HG02763 (cell line): ENCODE results near the gene RNASE11.
"Not testable (repeated sequence)": the region's sequence is repeated elsewhere in the genome, so short reads cannot be mapped to it uniquely, and the experiment has no call there.

Source experiments
- ATAC-seq: cut with Tn5 transposase; IDR thresholded peaks from one replicate; pipeline ENCODE4 v1.9.1; 2021; ENCODE audit warnings: mild to moderate bottlenecking, moderate library complexity; ENCODE audit not compliant: unreplicated experiment

Gene RNASE11

DNA sequence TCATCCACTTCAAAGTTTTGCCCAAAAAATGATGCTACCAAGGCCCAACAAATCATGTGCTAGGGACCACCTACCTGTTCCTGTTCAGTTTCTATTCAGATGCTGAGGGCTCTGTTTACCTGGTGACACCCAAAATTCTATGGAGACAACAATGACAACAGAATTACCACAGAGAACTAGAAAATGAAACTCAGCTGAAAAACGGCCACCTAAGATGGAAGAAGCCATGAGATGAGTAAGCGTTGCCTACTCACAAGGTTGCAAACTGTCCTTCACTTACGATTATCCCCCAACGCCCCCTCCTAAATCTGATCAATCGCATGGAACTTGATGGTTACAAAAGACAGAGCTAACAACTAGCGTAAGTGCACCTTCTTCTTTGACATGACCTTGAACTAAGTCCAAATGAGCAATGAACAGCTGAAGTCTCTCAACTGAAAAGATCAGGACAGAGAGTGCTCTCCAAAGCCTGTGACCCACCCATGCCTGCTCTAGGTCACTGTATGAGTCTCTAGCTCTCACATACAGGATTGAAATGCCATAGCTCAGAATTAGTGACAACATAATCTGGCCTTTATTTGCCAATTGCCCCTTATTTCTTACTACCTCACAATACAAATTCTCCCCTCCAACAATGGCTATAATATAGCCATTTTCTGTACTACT, at the start of gene RNASE11:
RNASE11 (minus strand) TSS at position 513 of the 666 bp plus-strand sequence.
- no peak for ATAC-seq

DNA sequence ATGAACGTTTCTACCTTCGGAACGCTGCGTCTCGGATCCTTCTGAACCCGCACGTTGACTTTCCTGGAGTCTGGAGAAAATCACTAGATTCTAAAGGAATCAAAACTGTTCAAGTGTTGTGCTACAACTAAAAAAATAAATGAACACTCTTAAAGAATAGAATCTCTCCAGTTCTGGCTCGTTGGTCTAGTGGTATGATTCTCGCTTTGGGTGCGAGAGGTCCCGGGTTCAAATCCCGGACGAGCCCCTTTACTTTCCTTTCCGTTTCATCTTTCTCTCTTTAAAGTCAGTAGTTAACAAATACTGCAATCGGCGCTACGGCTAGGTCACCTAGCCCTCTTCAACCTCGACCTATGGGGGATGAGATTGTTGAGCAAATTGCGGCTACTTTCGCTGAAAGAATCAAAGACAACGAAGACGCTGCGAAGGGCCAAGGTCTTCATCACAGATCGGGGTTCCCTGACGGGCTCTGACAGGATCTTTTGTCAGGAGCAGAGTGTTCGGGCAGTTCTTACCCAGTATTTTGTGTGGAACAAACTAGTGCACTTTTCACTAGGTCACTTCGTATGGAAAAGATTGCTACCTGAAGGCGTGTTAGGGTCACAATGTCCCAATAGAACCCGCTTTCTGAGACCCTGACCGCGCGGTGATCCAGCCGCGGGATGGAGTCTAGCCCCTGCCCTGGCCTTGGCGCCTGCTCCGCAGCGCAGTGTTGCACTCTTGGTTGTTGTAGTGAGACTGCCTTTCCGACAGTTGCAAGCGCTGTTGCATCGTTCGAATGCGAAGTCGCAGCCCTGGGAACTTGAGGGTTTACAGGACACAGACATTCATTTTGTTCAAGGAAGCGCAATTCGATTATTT, 45.3 kb upstream of the RNASE11 start:
- ATAC-seq = peak; percentile 47

DNA sequence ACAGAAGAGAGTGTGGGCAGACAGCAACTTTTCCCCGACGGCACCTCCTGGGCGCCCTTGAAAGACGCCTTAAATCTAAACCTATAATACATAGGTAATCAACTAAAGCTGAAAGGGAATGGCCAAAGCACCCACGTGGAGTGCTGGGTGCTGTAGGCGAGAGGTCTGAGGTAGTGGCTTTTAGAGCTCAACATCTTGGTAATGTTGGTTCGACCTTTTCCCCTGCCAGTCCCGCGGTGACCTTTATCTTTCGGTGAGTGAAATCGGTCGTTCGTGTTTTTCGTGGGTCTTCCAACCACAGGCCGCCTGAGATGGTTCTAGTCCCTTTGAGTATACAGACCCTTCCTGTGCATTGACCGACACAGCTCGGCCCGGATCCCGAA, 44.6 kb upstream of the RNASE11 start:
- peak; percentile 8 for ATAC-seq

DNA sequence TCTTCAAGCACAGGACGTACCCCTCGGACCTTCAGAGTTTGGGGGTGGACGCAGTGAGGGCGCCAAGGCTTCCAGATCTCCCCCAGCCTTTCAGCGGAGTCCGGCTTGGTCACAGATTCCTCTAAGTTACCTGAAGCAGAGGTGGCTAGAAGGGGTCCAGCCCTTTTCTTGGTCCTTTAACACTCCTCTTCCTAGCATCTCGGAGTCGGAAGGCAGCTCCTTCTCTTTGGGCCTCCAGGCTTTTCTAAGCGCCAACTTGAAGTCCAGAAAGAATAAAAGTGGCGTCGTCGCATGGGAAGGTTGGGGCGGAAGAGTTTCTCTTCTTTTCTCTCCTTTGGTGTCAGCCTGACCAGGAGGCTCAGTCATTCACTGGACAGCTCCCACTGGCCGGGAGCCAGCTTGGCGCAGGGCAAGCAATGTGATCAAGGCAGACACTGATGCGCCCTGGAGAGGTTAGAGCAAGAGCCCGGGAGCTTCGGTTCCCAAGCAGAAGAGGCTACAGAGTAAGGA, 44.1 kb upstream of the RNASE11 start:
- no peak for ATAC-seq

DNA sequence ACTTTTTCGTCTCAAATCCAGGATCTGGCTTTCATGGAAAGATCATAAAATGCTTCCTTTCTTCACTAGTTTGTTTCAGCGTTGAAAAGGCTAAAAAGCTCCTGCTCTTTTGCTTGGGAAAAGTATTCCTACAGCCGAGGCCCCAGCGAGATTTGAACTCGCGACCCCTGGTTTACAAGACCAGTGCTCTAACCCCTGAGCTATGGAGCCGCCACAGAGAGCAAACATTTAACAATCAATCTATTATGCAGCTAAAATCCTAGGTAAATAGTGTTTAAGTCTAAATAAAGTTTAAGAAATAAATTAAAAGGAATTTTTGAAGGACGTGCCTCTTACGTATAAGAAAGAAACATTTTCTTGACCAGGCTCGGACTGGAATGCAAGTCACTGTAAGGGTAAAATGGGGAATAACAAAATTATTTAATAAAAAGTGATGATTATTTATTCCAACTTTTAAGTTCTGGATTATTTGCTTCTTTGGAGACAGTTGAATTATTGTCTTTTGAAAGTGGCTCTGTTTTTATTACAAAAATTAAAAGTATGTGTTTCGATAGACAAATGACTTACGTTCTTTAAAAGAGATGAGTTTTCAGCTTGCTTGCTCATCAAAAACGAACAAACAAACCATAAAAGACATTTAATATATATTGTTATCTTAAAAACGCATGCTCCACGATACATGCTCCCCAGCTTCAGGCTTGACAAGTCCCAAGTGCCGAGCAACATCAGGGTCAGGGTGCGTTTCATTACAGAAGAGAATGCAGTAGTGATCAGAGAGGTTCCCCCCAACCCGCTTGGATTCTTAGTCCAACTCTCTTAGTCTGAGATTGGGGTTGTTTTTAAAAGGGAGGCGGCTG, 43.5 kb upstream of the RNASE11 start:
- ATAC-seq = no peak

DNA sequence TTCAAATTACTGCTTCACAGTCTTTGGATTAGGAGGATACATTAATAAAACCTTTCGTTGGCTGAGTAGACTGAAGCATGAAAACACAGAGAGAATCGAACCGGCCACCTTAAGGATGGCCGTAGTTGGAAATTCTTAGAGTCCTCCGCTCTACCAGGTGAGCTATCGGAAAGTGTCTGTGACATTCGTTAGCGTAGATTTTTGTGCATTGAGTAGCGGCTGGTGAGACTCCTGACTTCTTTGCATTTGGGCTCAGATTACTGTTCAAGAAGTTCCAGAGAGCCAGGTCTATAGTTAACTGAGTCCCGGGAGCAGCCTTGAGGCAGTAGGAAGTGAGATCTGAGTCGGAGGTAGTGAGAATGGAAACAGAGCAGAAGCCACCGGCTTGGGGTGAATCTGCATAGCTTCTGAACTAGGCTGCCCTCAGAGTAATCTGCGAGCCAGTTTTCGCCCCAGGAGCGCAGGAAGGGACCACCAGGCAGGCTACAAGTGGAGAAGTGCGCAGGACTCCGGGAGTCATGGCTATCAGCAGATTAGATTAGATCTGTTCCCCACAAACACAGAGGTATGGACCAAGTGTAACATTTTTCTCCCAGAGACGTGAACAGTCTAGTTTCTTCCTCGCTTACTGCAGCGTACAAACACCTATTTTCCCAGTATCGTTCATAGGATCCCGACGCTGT, 42.7 kb upstream of the RNASE11 start:
- ATAC-seq = no peak

DNA sequence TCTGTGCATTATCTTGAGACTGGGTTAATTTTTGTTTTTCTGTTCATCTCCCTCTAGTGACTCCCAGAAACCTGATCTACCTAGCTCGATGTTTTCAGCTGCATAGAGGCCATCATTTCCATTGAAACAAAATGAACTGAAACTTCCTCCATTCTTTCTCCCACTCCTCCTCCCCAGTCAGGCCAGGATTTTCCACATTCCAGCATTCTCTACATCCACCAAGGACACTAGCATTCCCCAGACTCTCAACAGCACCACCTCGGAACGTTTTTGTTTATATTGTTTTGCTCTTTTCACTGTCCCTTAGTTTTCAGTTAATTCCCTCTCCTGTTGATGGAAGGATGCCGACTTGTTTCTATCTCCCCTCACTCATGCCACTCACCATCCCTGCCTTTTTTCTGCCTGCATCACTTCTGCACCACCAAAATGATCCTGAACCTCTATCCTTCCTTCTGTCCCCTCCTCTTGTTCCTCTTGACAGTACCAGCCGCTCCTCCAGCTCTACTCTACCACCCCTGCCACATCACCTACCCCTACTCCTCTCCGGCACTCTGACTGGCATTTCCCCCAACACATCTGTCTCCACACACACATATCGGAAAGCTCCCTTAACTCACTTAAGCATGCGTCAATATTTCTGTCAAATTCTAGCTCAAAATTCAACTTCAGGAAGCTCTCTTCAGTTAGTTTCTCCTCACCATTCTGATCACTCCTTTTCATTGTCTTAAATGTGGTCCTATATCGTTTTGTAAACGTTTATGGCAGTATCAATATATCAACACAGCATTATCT, 40.5 kb upstream of the RNASE11 start:
- ATAC-seq = no peak

DNA sequence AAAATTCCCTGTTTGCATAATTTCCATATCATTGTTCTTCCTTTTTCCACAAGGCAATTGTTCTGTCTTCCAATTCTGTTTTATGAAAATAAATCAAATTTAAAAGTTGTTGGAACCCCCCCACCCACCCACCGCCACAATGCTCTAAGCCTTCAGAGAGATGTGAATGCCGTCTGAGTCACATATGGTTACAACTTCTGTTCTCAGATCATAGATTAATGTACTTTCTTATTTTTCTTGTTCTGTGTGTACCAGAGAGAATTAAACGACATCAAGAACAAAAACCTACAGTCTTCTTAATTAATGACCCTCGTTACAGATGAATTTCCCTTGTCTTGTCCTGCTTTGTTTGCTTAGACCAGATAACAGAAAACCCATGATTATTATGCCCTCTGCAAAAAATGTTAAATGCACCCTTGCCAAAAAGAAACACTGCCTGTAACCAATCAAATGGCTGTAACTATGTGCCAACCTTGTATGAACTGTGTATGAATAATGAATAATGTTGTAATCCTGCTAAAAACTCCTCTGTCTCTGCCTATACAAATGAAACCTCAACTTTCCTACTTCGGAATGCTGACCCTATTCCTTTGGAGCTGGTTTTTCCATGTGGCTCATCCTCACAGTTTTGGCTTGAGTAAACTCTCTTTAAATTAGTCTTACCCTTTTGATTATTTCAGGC, 39.7 kb upstream of the RNASE11 start:
- ATAC-seq = no peak

DNA sequence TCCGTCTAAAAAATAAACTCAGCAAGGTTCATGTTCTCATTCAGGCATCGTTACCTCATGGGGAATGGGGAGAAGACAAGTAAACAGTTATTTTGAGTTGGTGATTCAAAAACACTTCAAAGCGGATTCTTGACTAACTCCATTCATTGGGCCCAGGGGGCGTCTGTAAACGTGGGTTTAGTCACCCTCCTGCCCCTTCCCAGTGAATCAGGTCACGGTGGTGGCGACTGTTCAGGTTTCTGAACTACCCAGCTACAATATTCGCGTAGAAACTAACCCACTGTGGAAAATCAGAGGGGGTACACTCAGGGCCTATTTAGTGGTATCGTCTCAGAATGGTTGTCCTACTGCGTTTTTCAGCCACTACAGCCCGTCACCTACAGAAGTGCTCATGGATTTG, 38.5 kb upstream of the RNASE11 start:
- no peak for ATAC-seq

DNA sequence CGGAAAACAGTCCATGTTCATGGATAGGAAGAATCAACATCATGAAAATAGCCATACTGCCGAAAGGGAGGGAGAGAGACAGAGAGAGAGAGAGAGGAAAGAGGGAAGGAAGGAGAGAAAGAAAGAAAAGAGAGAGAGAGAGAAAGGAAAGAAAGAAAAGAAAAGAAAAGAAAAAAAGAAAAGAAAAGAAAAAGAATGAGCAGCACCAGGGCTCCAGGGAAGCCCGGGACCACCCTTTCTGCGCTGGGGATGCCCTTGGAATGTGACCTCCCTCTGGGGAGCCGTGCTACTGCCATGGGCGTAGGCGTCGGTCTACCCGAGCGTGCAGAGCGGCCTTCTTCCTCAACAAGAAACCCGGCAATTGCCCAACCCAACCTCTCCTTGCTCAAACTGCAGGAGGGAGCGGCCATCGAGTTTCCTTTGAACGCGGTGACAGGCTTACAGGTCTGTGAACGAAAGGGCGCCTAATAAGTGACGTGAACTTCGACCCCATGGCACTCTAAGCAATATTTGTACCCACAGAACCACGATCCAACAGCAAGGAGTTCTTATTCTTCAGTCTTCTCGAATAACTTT, 36.8 kb upstream of the RNASE11 start:
- no peak for ATAC-seq

DNA sequence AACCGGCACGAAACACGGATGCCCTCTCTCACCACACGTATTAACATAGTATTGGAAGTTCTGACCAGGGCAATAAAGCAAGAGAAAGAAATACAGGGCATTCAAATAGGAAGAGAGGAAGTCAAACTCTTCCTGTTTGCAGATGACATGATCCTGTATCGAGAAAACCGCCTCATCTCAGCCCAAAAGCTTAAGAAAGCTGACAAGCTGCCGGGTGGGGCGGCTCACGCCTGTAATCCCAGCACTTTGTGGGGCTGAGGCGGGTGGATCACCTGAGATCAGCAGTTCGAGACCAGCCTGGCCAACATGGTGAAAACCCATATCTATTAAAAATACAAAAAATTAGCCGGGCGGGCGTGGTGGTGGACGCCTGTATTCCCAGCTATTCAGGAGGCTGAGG, 36.0 kb upstream of the RNASE11 start:
- no peak for ATAC-seq

DNA sequence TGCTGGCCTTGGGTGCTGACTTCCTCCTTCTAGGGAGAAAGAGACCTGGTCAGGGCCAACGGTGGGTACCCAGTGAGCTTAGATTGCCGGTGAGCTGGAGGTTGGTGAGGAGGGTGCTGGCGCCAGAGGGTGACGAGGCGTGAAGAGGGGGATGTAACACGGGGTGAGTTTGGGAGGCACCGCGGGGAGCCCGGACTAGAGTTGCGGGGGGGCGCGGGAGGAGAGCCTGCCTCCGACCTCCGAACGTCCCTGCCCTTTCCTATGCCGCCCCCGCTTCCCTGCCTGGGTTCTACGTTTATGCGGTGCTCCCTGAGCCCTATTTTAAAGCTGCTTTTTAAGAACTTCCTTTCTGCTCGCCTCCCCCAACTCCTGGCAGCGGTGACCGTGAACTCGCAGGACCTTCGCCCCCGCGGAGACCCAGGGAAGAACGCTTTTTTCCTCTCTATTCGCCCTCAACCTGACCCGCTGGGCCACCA, 35.1 kb upstream of the RNASE11 start:
- ATAC-seq = no peak

DNA sequence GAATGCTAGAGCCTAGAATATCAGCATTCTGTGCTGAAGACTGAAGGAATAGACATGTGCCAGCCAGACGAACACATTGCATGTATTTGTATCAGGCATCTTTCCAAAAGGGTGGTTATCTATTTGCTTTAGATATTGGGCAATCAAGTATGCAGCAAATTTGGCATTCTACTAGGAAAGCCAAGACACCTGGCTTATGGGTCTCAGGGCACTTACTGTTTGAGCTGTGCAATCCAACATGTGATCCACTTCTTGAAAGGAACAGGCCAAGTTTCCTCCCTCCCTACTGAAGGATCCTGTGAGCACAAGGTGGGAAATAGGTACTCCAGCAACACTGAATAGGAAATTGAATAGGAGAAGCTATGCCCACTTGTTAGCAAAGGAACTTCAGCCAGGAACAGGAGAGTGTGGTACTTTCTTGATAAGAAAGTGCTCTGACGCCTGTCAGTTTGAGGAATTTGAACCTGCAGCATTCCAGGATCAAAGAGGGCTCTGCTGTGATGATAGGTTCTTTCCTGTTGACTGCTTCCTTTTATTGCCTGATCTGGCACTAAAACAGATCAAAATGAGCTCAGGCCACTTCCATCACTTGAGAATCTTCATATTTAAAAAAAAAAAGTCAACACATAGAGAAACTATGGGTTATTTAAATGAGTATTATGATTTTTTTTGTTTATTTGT, 33.1 kb upstream of the RNASE11 start:
- no peak for ATAC-seq

DNA sequence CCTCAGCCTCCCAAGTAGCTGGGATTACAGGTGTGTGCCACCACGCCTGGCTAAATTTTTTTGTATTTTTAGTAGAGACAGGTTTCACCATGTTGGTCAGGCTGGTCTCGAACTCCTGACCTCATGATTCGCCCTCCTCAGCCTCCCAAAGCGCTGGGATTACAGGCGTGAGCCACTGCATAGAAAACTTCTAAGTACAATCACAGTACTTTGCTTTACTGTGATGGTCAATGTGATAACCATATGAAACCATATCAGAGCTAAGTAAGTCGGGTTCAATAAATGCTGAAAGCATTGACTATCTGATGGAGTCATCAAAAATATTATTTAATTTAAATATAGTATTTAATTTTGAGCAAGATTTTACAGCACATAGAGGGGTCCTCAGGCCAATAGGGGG, 31.9 kb upstream of the RNASE11 start:
- not testable (repeated sequence) for ATAC-seq

DNA sequence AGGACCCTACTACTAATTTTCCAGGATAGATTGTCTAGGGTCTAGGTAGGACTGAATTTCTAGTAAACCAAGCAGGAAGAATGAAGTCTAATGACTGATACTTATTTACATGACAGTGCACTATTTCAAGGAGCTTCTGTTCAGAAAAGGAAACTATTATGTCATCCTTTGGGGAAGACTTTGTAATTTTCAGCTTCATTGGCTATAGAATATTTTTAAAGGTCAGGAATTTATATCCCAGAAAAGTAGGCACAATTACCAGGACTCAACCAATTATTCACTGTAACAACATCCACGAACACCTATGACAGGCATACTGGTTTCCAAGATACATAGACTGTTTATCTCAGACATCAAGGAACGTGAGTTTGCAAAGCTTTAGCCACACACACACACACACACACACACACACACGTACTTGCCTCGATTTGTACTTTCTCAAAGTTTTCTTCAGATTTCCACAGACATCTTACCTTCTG, 30.5 kb upstream of the RNASE11 start:
- ATAC-seq = no peak

DNA sequence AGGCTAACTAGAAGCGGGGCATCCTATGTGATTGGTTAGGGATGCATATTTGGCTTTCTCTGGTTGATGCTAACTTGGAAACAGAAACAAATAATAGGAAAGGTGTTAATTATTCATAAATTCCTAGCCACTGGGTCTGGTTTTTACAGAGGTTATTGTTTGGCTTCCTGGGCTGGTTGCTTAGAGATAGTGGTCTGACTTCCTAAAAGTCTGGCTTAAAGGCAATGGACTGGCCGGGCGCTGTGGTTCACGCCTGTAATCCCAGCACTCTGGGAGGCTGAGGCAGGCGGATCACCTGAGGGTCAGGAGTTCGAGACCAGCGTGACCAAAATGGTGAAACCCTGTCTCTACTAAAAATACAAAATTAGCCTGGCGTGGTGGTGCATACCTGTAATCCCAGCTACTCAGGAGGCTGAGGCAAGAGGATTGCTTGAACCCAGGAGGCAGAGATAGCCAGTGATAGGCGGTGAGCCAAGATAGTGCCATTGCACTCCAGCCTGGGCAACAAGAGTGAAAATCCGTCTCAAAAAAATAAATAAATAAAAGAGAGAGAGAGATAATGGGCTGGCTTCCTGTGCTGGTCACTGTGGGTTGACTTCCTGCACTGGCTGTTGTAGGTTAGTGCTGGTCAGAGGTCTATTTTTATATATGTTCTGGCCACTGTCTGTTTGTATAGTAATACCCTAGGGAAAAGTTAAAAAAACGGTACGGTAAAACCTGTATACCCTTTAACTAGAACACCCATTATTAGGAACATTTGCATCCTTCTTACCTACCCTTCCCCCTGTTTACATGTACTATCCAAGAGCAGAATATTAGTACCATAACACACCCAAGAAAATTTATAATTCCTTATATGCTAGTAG, 29.6 kb upstream of the RNASE11 start:
- ATAC-seq = peak; percentile 26

DNA sequence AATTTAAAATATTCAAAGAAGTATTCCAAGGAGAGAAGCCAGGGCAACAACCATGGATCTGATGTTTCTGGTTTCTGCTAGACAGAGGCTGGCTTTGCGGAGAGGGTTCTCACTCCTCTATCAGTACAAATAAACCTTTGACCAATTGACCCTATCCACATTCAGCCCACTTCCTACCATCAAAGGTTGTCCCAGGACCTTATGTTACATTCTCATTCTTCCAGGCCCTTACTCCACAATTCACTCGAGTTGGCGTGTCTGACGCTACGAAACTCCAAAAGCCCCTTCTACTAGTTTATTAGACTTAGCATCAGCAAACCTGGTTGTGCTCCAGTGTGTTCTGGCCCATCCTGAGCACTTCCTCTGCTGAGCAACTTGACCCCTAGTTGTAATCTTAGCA, 28.2 kb upstream of the RNASE11 start:
- ATAC-seq = no peak
